Gastroesophageal sphincter (tissue), 4 donors: Measurements from ENCODE around the gene CPD. TPM values are rescaled to one million over a fixed set of nuclear protein-coding genes. Genes with fewer than 3 reads are reported as not detected.
"Not testable (repeated sequence)": the region's sequence is repeated elsewhere in the genome, so short reads cannot be mapped to it uniquely, and the experiment has no call there.

Source experiments
- ATAC-seq: fragments of 150-250 bp; one replicate; pipeline ENCODE4 v1.9.1; 2016; ENCODE audit warnings: mild to moderate bottlenecking, moderate library complexity
- H3K27ac ChIP-seq, 4 donors: fragments of 200-600 bp; sonication (generic) in 3 of 4; 1 replicate in 3 of 4; 2 replicates in 1 of 4; pipeline ENCODE4 v1.5.1; 2016 to 2019
- H3K27me3 ChIP-seq: fragments of 200-600 bp; sonication (generic); one replicate; pipeline ENCODE4 v1.5.1; 2019
- H3K36me3 ChIP-seq, 2 donors: fragments of 200-600 bp; sonication (generic); one replicate each; pipeline ENCODE4 v1.5.1; 2019; ENCODE audit warnings: control low read depth in 1 of 2
- H3K4me1 ChIP-seq, 3 donors: fragments of 200-600 bp; sonication (generic); 1 replicate in 2 of 3; 2 replicates in 1 of 3; pipeline ENCODE4 v1.5.1; 2016 to 2019; ENCODE audit warnings: control low read depth in 2 of 3
- H3K4me3 ChIP-seq, 2 donors: fragments of 200-600 bp; sonication (generic); one replicate each; pipeline ENCODE4 v1.5.1; 2019; ENCODE audit warnings: mild to moderate bottlenecking in 1 of 2, moderate library complexity in 1 of 2
- H3K9me3 ChIP-seq, 3 donors: fragments of 200-600 bp; sonication (generic); one replicate each; pipeline ENCODE4 v1.5.1; 2017 to 2019; ENCODE audit warnings: control low read depth in 2 of 3
- CTCF ChIP-seq, 4 experiments: fragments of 200-600 bp in 2 of 4; fragments of 450-650 bp in 2 of 4; sonication (generic) in 1 of 4; IDR thresholded peaks; one replicate each; pipeline ENCODE4 v1.5.1; 2017 to 2019; ENCODE audit warnings: antibody characterized with exemption in 4 of 4, mild to moderate bottlenecking in 2 of 4, moderate library complexity in 2 of 4
- EP300 ChIP-seq: sonication (generic); formaldehyde crosslinking; IDR thresholded peaks from one replicate; pipeline ENCODE4 v1.6.1; 2017; ENCODE audit warnings: antibody characterized with exemption, mild to moderate bottlenecking
- POLR2A ChIP-seq, 2 donors: fragments of 450-650 bp; IDR thresholded peaks; one replicate each; pipeline ENCODE4 v1.6.1; 2017; ENCODE audit warnings: antibody characterized with exemption in 2 of 2, mild to moderate bottlenecking in 2 of 2, moderate library complexity in 1 of 2
- POLR2AphosphoS5 ChIP-seq: sonication (generic); formaldehyde crosslinking; IDR thresholded peaks from one replicate; pipeline ENCODE4 v1.6.1; 2017; ENCODE audit warnings: antibody characterized with exemption
- WGBS, 2 donors: methylation state at CpG; one replicate each; pipeline ENCODE4 v1.1.5; 2018; ENCODE audit warnings: low coverage in 1 of 2; 5-methylcytosine and 5-hydroxymethylcytosine counted together
- total RNA-seq, 4 donors: library from RNA; depleted of rRNA; stranded (reverse); fragments of >200 nt; gene quantifications; one replicate each; pipeline ENCODE4 v1.1.0, GENCODE V29; 2016

The CPD gene
- total RNA-seq, 4 donors from 2014 or later = 37.8 to 103 (median 57.5) TPM

GRCh38 chr17:30436729-30437128, 58.0 kb downstream of the CPD start:
- Histone ChIP-seq H3K4me3 (no peak overlapping the region), H3K9me3 (no peaks in the 10 kb centered on the region), H3K27me3 (no peaks in the 10 kb centered on the region), H3K36me3 (peaks cover 0 to 24% of the 10 kb centered on the region in 2 donors), H3K27ac (no peak overlapping the region), H3K4me1 (no peaks in the 10 kb centered on the region)
- TF ChIP-seq POLR2AphosphoS5 (no peak), POLR2A (IDR thresholded peaks at IDR 0.05) (no peak), EP300 (no peak), CTCF (IDR thresholded peaks at IDR 0.05) (no peak)
- ATAC-seq = no peak

- ATAC-seq = no peak
- H3K4me1 ChIP-seq = peaks cover 0 to 2% (median 0%) of the 10 kb centered on the region in 3 donors
- H3K36me3 ChIP-seq = peaks cover 0 to 37% of the 10 kb centered on the region in 2 donors
- no peak overlapping the region for H3K4me3 ChIP-seq
- TF ChIP-seq CTCF (IDR thresholded peaks at IDR 0.05) (no peak), POLR2AphosphoS5 (no peak), EP300 (no peak)
- H3K27me3 ChIP-seq = no peaks in the 10 kb centered on the region
- no peaks in the 10 kb centered on the region for H3K9me3 ChIP-seq
- no peak overlapping the region for H3K27ac ChIP-seq
- 87 to 91% methylated on average over 6 of the region's 6 CpGs for WGBS, 2 donors
These were observed 65.0 kb downstream of the CPD start for GRCh38 chr17:30443721-30444120.

GRCh38 chr17:30446640-30447039, 67.9 kb downstream of the CPD start:
- not testable (repeated sequence) for H3K27ac ChIP-seq, ATAC-seq, H3K4me3 ChIP-seq, H3K27me3 ChIP-seq, H3K9me3 ChIP-seq
- Histone ChIP-seq H3K36me3 (peaks cover 0 to 55% of the 10 kb centered on the region in 2 donors), H3K4me1 (peaks cover 0 to 20% (median 0%) of the 10 kb centered on the region in 3 donors)

- H3K9me3 ChIP-seq = no peaks in the 10 kb centered on the region
- no peak overlapping the region for H3K4me3 ChIP-seq
- H3K36me3 ChIP-seq = peaks cover 0 to 65% of the 10 kb centered on the region in 2 donors
- TF ChIP-seq CTCF (IDR thresholded peaks at IDR 0.05) (no peak), EP300 (no peak), POLR2A (IDR thresholded peaks at IDR 0.05) (no peak), POLR2AphosphoS5 (no peak)
- no peaks in the 10 kb centered on the region for H3K27me3 ChIP-seq
- no peak overlapping the region for H3K27ac ChIP-seq
- ATAC-seq = no peak
- peaks cover 0 to 20% (median 0%) of the 10 kb centered on the region in 3 donors for H3K4me1 ChIP-seq
- 24 to 31% methylated on average over 4 of the region's 4 CpGs for WGBS, 2 donors
These were observed 70.8 kb downstream of the CPD start for GRCh38 chr17:30449480-30449879.

GRCh38 chr17:30450125-30451027, 71.6 kb downstream of the CPD start:
- ATAC-seq = no peak
- H3K4me1 ChIP-seq = peaks cover 0 to 20% (median 0%) of the 10 kb centered on the region in 3 donors
- no peak overlapping the region for H3K4me3 ChIP-seq
- peaks cover under 1 to 64% of the 10 kb centered on the region in 2 donors for H3K36me3 ChIP-seq
- no peak overlapping the region for H3K27ac ChIP-seq
- WGBS, 2 donors = 88 to 90% methylated on average over 10 to 11 of the region's 12 CpGs
- no peaks in the 10 kb centered on the region for H3K27me3 ChIP-seq
- H3K9me3 ChIP-seq = no peaks in the 10 kb centered on the region
- no peak for TF ChIP-seq EP300
- no peak for TF ChIP-seq POLR2A (IDR thresholded peaks at IDR 0.05)
- TF ChIP-seq POLR2AphosphoS5 = no peak
- no peak for TF ChIP-seq CTCF (IDR thresholded peaks at IDR 0.05)
